SU-DHL-6 (cell line): ENCODE results near the gene CGB3.

Experiments
- CTCF ChIP-seq: fragments of 200-600 bp; sonication (generic); IDR thresholded peaks from one replicate; pipeline ENCODE4 v1.5.1; 2017; ENCODE audit warnings: antibody characterized with exemption, mild to moderate bottlenecking, low read length, moderate library complexity; ENCODE audit not compliant: insufficient read depth, poor library complexity, severe bottlenecking
- EZH2phosphoT487 ChIP-seq: fragments of 200-600 bp; sonication (generic), shearing (Covaris generic); conservative IDR thresholded peaks from 2 replicates; pipeline ENCODE4 v1.6.1; 2018; ENCODE audit warnings: mild to moderate bottlenecking, antibody characterized with exemption, low read length, moderate library complexity, mixed read lengths

- TF ChIP-seq EZH2phosphoT487 (no peak), CTCF (no peak)
Measured at GRCh38 chr19:49065905-49066512, 41.9 kb upstream of the CGB3 start.
